WTC11 (cell line): Measurements from ENCODE around the gene ASTN2. TPM values are rescaled to one million over a fixed set of nuclear protein-coding genes. Genes with fewer than 3 reads are reported as not detected.

ENCODE experiments used
- ATAC-seq: fragments of 200-7000 bp; cut with Tn5 transposase; 2 replicates; pipeline ENCODE4 v1.10.0; 2021; ENCODE audit warnings: mild to moderate bottlenecking, moderate library complexity
- CTCF ChIA-PET: fragments of 300-600 bp; sonication (Branson Sonifier 250); formaldehyde crosslinking; loops from one replicate; lab custom pipeline; 2021; ENCODE audit warnings: antibody characterized with exemption; lab: Charles Lee
- POLR2A ChIA-PET: fragments of 350-600 bp; sonication (Branson Sonifier 250); formaldehyde crosslinking; loops from one replicate; lab custom pipeline; 2021; ENCODE audit warnings: antibody characterized with exemption; lab: Charles Lee
- DNase-seq: peaks from one replicate; pipeline ENCODE4 v3.0.0; 2021; ENCODE audit warnings: low spot score
- H3K27ac Mint-ChIP-seq: 2 replicates; pipeline ENCODE4 v1.8.0; 2021; ENCODE audit warnings: mixed read lengths
- H3K27me3 Mint-ChIP-seq: 2 replicates; pipeline ENCODE4 v1.8.0; 2021; ENCODE audit warnings: low read depth, mild to moderate bottlenecking, moderate library complexity, mixed read lengths
- H3K36me3 Mint-ChIP-seq: 2 replicates; pipeline ENCODE4 v1.8.0; 2021; ENCODE audit warnings: mixed read lengths
- H3K4me1 Mint-ChIP-seq: 2 replicates; pipeline ENCODE4 v1.8.0; 2022; ENCODE audit warnings: mixed read lengths
- H3K4me3 Mint-ChIP-seq: 2 replicates; pipeline ENCODE4 v1.8.0; 2021; ENCODE audit warnings: mild to moderate bottlenecking, moderate library complexity, mixed read lengths
- H3K9me3 Mint-ChIP-seq: 2 replicates; pipeline ENCODE4 v1.8.0; 2021; ENCODE audit warnings: mixed read lengths
- CREM ChIP-seq: sonication (generic); formaldehyde crosslinking; IDR thresholded peaks from 2 replicates; pipeline ENCODE4 v1.8.1; 2022; ENCODE audit warnings: mild to moderate bottlenecking, missing genetic modification reagents, moderate library complexity
- EMX1 ChIP-seq: fragments of 250-450 bp; sonication (Bioruptor Pico); IDR thresholded peaks from 2 replicates; pipeline ENCODE4 v1.8.0; 2021; ENCODE audit warnings: mild to moderate bottlenecking
- ESRRA ChIP-seq: sonication (generic); formaldehyde crosslinking; IDR thresholded peaks from 2 replicates; pipeline ENCODE4 v1.8.1; 2022; ENCODE audit warnings: mild to moderate bottlenecking, missing genetic modification reagents, borderline replicate concordance
- FOXJ3 ChIP-seq: sonication (generic); formaldehyde crosslinking; IDR thresholded peaks from 2 replicates; pipeline ENCODE4 v1.9.0; 2021; ENCODE audit warnings: missing genetic modification reagents, mild to moderate bottlenecking, borderline replicate concordance
- NFE2L1 ChIP-seq: sonication (generic); formaldehyde crosslinking; IDR thresholded peaks from 2 replicates; pipeline ENCODE4 v1.8.1; 2023; ENCODE audit warnings: missing genetic modification reagents
- NFYB ChIP-seq: sonication (generic); formaldehyde crosslinking; conservative IDR thresholded peaks from 2 replicates; pipeline ENCODE4 v1.8.0; 2022; ENCODE audit warnings: low read depth, missing genetic modification reagents
- RORB ChIP-seq: fragments of 250-450 bp; sonication (Bioruptor Pico); IDR thresholded peaks from 2 replicates; pipeline ENCODE4 v1.9.0; 2021; ENCODE audit warnings: mild to moderate bottlenecking
- SMAD4 ChIP-seq: sonication (generic); formaldehyde crosslinking; IDR thresholded peaks from 2 replicates; pipeline ENCODE4 v1.8.0; 2022; ENCODE audit warnings: mild to moderate bottlenecking, missing genetic modification reagents
- SP1 ChIP-seq: sonication (generic); formaldehyde crosslinking; conservative IDR thresholded peaks from 2 replicates; pipeline ENCODE4 v1.8.1; 2022; ENCODE audit warnings: missing genetic modification reagents
- ZNF263 ChIP-seq: sonication (generic); formaldehyde crosslinking; IDR thresholded peaks from 2 replicates; pipeline ENCODE4 v1.8.1; 2022; ENCODE audit warnings: low read depth, mild to moderate bottlenecking, moderate library complexity, missing genetic modification reagents
- ZNF396 ChIP-seq: fragments of 250-450 bp; sonication (Bioruptor Pico); IDR thresholded peaks from 2 replicates; pipeline ENCODE4 v1.8.0; 2021; ENCODE audit warnings: mild to moderate bottlenecking, moderate library complexity, borderline replicate concordance
- total RNA-seq: library from RNA; stranded (reverse); gene quantifications from 3 replicates; pipeline ENCODE4 v1.2.3, GENCODE V29; 2021
- TF ChIP-seq, protein P1 (sequence below): sonication (generic); formaldehyde crosslinking; IDR thresholded peaks from 2 replicates; pipeline ENCODE4 v1.8.0; 2022; ENCODE audit warnings: mild to moderate bottlenecking, missing genetic modification reagents
- TF ChIP-seq, protein P2 (sequence below): sonication (generic); formaldehyde crosslinking; IDR thresholded peaks from 2 replicates; pipeline ENCODE4 v1.8.1; 2023; ENCODE audit warnings: mild to moderate bottlenecking, missing genetic modification reagents
- TF ChIP-seq, protein P3 (sequence below): fragments of 250-450 bp; sonication (Bioruptor Pico); IDR thresholded peaks from 2 replicates; pipeline ENCODE4 v1.9.0; 2021; ENCODE audit warnings: moderate library complexity, mild to moderate bottlenecking, inconsistent platforms, borderline replicate concordance
- TF ChIP-seq, protein P4 (sequence below): sonication (generic); formaldehyde crosslinking; IDR thresholded peaks from 2 replicates; pipeline ENCODE4 v1.8.1; 2023; ENCODE audit warnings: mild to moderate bottlenecking, missing genetic modification reagents, moderate library complexity
- TF ChIP-seq, protein P5 (sequence below): sonication (generic); formaldehyde crosslinking; IDR thresholded peaks from 2 replicates; pipeline ENCODE4 v1.8.0; 2022; ENCODE audit warnings: mild to moderate bottlenecking, missing genetic modification reagents
- TF ChIP-seq, protein P6 (sequence below): sonication (generic); formaldehyde crosslinking; conservative IDR thresholded peaks from 2 replicates; pipeline ENCODE4 v1.8.1; 2023; ENCODE audit warnings: mild to moderate bottlenecking, low read depth, missing genetic modification reagents, moderate library complexity

The ASTN2 gene
- total RNA-seq, 1 experiment from 2014 or later = 16.2 TPM

DNA sequence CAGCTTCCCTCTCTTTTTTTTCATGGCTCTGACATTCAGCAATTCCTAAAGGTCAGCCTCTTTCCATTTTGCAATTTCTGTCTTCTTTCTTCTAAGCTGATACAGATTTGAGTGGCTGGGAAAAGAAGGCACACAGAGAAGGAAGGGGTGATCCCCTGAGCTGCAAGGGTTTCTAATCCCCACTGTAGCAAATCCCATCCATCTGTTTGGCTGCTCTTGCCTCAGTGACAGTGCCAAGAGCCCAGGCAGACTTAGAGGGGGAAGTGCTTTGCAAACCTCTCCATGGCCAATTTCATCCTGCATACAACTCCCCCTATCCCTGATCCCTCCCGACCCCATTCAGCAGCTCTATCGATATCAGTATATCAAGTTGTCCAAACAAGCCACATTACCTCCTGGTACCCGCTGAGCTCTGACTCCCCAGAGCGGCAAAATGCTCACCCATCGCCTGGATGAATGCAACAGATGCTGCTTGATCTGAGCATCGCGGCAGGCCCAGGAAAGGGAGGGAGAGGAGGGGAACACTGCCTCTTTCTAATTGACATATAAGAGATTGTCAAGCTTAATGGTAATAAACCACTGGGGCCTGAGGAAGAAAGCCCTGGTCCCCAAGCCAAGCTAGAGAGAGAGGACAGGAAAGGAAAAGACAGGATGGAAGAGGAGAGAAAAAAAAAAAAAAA lies 268.9 kb downstream of the ASTN2 start:
- POLR2A ChIA-PET = no interaction called here
- Mint-ChIP-seq H3K27me3 (no peaks in the 10 kb centered on the region), H3K9me3 (no peaks in the 10 kb centered on the region), H3K4me3 (no peak overlapping the region), H3K4me1 (no peaks in the 10 kb centered on the region), H3K27ac (no peak overlapping the region), H3K36me3 (no peaks in the 10 kb centered on the region)
- CTCF ChIA-PET = interaction anchor here (0.5 to 1.5 kb wide), 2 partner anchors 266 to 675 kb away, joined by 3 read pairs; no protein-coding TSS in a partner anchor
- TF ChIP-seq, protein P1, sequence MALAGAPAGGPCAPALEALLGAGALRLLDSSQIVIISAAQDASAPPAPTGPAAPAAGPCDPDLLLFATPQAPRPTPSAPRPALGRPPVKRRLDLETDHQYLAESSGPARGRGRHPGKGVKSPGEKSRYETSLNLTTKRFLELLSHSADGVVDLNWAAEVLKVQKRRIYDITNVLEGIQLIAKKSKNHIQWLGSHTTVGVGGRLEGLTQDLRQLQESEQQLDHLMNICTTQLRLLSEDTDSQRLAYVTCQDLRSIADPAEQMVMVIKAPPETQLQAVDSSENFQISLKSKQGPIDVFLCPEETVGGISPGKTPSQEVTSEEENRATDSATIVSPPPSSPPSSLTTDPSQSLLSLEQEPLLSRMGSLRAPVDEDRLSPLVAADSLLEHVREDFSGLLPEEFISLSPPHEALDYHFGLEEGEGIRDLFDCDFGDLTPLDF (CRISPR knock-in tag) = no peak
- DNase-seq = no peak
- no peak for ATAC-seq

DNA sequence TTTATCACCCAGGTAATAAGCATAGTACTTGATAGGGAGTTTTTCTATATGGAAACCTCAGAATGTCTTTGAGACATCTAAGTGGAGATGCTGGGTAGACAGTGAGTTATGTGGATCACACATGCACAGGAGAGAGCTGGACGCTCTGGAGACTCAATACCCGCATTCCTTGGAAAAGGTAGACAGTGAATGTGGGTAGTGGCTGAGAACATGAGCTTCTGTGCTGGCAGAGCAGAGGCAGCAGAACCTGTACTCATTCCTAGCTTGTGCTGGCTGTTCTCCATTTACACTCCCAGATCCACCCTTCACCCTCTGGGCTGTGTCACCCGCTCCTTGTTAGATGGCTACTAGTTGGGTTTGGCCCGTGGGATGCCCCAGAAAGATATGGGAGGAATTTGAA lies 269.8 kb downstream of the ASTN2 start:
- ATAC-seq = no peak
- CTCF ChIA-PET = no interaction called here
- POLR2A ChIA-PET = no interaction called here

DNA sequence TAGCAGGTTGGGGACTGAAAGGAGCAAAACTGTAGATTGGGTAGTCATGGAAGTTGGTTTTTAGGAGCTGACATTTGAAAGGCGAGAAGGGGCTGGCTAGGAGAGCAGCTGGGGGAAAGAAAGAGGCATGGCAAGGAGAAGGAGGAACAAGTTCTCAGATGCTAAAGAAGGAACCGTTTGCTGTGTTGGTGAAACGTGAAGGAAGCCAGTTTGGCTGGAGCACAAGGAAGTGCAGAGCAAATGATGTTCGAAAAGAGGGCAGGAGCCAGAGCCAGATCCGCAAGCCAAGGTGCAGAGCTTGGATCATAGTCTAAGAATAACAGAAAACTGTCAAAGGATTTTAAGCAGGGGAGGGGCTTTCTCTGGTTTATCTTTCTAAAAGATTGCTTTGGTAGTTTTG lies 276.6 kb downstream of the ASTN2 start:
- Mint-ChIP-seq H3K4me1 (peaks cover 18% of the 10 kb centered on the region), H3K27me3 (no peaks in the 10 kb centered on the region), H3K27ac (no peak overlapping the region), H3K36me3 (no peaks in the 10 kb centered on the region; the same call in 1 of the 2 replicates), H3K9me3 (no peaks in the 10 kb centered on the region), H3K4me3 (no peak overlapping the region)
- no peak for ATAC-seq
- no peak for TF ChIP-seq RORB (CRISPR knock-in tag)
- no peak for DNase-seq
- ChIA-PET CTCF (interaction anchor here (0.7 kb wide), 1 partner anchor 24 kb away, joined by 3 read pairs; no protein-coding TSS in a partner anchor), POLR2A (no interaction called here)

More for the DNA sequence above, 269.8 kb downstream of the ASTN2 start:
- Mint-ChIP-seq H3K36me3 (no peaks in the 10 kb centered on the region), H3K9me3 (no peaks in the 10 kb centered on the region), H3K4me1 (no peaks in the 10 kb centered on the region), H3K27me3 (no peaks in the 10 kb centered on the region), H3K27ac (no peak overlapping the region), H3K4me3 (no peak overlapping the region)
- TF ChIP-seq, protein P1 (CRISPR knock-in tag) = no peak
- TF ChIP-seq, protein P2, sequence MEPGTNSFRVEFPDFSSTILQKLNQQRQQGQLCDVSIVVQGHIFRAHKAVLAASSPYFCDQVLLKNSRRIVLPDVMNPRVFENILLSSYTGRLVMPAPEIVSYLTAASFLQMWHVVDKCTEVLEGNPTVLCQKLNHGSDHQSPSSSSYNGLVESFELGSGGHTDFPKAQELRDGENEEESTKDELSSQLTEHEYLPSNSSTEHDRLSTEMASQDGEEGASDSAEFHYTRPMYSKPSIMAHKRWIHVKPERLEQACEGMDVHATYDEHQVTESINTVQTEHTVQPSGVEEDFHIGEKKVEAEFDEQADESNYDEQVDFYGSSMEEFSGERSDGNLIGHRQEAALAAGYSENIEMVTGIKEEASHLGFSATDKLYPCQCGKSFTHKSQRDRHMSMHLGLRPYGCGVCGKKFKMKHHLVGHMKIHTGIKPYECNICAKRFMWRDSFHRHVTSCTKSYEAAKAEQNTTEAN = no peak
- TF ChIP-seq, protein P3, sequence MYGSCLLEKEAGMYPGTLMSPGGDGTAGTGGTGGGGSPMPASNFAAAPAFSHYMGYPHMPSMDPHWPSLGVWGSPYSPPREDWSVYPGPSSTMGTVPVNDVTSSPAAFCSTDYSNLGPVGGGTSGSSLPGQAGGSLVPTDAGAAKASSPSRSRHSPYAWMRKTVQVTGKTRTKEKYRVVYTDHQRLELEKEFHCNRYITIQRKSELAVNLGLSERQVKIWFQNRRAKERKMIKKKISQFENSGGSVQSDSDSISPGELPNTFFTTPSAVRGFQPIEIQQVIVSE (CRISPR knock-in tag) = no peak
- no peak for DNase-seq

DNA sequence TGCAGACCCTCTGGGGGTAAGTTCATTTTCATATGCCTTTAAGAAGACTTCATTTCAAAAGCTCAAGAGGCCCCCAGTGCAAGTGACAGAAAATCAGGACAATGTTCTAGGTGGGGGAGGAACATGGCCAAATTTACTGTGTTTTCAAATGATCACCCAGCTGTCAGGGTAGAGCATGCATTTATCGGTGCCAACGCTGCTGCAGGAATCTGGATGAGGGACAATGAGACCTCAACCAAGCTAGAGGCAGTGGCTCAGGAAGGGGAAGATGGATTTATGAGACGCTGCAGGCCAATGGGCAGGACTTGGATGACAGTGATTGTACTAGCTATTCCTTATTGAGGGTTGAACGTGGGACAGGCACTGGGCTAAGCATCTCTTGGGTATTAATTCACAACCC lies 278.4 kb downstream of the ASTN2 start:
- Mint-ChIP-seq H3K36me3 (no peaks in the 10 kb centered on the region; the same call in 1 of the 2 replicates), H3K4me3 (no peak overlapping the region), H3K4me1 (peaks cover 28% of the 10 kb centered on the region), H3K9me3 (peaks cover 6% of the 10 kb centered on the region; the same call in 1 of the 2 replicates), H3K27ac (no peak overlapping the region), H3K27me3 (no peaks in the 10 kb centered on the region)
- no peak for DNase-seq
- ATAC-seq = no peak
- ChIA-PET POLR2A (no interaction called here), CTCF (no interaction called here)
- TF ChIP-seq, protein P4, sequence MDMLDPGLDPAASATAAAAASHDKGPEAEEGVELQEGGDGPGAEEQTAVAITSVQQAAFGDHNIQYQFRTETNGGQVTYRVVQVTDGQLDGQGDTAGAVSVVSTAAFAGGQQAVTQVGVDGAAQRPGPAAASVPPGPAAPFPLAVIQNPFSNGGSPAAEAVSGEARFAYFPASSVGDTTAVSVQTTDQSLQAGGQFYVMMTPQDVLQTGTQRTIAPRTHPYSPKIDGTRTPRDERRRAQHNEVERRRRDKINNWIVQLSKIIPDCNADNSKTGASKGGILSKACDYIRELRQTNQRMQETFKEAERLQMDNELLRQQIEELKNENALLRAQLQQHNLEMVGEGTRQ (CRISPR knock-in tag) = no peak
- TF ChIP-seq, protein P1 (CRISPR knock-in tag) = no peak
- no peak for TF ChIP-seq SMAD4 (CRISPR knock-in tag)
- TF ChIP-seq ZNF396 (CRISPR knock-in tag) = no peak
- TF ChIP-seq CREM (CRISPR knock-in tag) = no peak
- no peak for TF ChIP-seq NFYB (CRISPR knock-in tag)
- TF ChIP-seq, protein P5, sequence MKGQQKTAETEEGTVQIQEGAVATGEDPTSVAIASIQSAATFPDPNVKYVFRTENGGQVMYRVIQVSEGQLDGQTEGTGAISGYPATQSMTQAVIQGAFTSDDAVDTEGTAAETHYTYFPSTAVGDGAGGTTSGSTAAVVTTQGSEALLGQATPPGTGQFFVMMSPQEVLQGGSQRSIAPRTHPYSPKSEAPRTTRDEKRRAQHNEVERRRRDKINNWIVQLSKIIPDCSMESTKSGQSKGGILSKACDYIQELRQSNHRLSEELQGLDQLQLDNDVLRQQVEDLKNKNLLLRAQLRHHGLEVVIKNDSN (CRISPR knock-in tag) = no peak
- TF ChIP-seq EMX1 (CRISPR knock-in tag) = no peak
- TF ChIP-seq SP1 (CRISPR knock-in tag) = no peak
- TF ChIP-seq ZNF263 = no peak
- no peak for TF ChIP-seq NFE2L1 (CRISPR knock-in tag)
- no peak for TF ChIP-seq FOXJ3 (CRISPR knock-in tag)
- TF ChIP-seq ESRRA = no peak
- TF ChIP-seq, protein P6, sequence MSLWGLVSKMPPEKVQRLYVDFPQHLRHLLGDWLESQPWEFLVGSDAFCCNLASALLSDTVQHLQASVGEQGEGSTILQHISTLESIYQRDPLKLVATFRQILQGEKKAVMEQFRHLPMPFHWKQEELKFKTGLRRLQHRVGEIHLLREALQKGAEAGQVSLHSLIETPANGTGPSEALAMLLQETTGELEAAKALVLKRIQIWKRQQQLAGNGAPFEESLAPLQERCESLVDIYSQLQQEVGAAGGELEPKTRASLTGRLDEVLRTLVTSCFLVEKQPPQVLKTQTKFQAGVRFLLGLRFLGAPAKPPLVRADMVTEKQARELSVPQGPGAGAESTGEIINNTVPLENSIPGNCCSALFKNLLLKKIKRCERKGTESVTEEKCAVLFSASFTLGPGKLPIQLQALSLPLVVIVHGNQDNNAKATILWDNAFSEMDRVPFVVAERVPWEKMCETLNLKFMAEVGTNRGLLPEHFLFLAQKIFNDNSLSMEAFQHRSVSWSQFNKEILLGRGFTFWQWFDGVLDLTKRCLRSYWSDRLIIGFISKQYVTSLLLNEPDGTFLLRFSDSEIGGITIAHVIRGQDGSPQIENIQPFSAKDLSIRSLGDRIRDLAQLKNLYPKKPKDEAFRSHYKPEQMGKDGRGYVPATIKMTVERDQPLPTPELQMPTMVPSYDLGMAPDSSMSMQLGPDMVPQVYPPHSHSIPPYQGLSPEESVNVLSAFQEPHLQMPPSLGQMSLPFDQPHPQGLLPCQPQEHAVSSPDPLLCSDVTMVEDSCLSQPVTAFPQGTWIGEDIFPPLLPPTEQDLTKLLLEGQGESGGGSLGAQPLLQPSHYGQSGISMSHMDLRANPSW = no peak
